ENCODE data around the gene CCDC6. TPM values are rescaled to one million over a fixed set of nuclear protein-coding genes. Genes with fewer than 3 reads are reported as not detected.
A peak's percentile ranks its signal among the peaks of the same experiment; 100 is the strongest.

Gene CCDC6
- total and polyA plus RNA-seq, 12 donors: 4.4 to 22.8 (median 17.0) TPM

DNA sequence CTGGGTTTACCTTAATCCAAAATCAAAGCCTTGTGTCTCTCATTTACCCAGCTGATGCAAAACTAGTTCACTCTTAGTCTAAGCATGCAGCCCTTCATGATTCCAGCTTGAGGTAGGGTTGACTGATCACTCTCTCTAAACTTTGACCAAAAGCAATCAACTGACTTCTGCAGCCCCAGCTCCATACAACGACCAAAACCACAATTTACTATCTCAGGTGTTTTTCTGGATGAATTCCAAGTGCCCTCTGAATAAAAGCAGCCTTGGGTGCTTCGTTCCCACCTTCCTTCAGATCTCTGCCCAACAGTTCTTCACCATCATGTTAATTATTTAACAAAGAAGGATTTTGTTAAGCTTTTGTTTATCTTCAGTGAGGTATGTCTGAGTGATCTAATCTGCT, 62.6 kb downstream of the CCDC6 start:
- H3K36me3 ChIP-seq: peaks cover 0 to 40% (median 0%) of the 10 kb centered on the region in 9 donors
- TF ChIP-seq, protein P1, sequence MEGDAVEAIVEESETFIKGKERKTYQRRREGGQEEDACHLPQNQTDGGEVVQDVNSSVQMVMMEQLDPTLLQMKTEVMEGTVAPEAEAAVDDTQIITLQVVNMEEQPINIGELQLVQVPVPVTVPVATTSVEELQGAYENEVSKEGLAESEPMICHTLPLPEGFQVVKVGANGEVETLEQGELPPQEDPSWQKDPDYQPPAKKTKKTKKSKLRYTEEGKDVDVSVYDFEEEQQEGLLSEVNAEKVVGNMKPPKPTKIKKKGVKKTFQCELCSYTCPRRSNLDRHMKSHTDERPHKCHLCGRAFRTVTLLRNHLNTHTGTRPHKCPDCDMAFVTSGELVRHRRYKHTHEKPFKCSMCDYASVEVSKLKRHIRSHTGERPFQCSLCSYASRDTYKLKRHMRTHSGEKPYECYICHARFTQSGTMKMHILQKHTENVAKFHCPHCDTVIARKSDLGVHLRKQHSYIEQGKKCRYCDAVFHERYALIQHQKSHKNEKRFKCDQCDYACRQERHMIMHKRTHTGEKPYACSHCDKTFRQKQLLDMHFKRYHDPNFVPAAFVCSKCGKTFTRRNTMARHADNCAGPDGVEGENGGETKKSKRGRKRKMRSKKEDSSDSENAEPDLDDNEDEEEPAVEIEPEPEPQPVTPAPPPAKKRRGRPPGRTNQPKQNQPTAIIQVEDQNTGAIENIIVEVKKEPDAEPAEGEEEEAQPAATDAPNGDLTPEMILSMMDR (IDR thresholded peaks at IDR 0.05): no peak
- no peaks in the 10 kb centered on the region for H3K27me3 ChIP-seq
- WGBS, 2 donors: 84 to 86% methylated on average over 2 of the region's 2 CpGs
- H3K4me3 ChIP-seq: no peak overlapping the region
- H3K27ac ChIP-seq: peak overlapping the region in 1 of 10 donors; percentile 7
- H3K9me3 ChIP-seq: no peaks in the 10 kb centered on the region
- H3K4me1 ChIP-seq: peaks cover 0 to 21% (median 6%) of the 10 kb centered on the region in 9 donors
- no peak for DNase-seq
- no peak for ATAC-seq
- intact Hi-C loops (cut with DNase I): no loop called here

DNA sequence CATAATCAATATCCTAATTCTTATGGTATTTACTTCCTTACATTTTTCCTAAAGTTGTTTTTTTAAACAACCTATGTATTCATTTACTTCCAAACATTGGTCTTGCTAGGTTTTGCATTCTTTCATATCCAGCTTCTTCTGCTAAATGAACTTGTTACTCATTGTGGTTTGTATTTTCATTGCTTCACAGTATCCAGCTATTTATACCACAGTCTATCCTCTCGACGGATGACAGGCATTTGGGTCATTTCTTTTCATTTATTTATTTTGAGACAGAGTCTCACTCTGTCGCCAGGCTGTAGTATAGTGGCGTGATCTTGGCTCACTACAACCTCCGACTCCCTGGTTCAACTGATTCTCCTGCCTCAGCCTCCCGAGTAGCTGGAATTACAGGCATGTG, 66.8 kb downstream of the CCDC6 start:
- Histone ChIP-seq H3K27me3 (no peaks in the 10 kb centered on the region), H3K9me3 (no peaks in the 10 kb centered on the region), H3K4me3 (no peak overlapping the region), H3K4me1 (peaks cover 0 to 25% (median 7%) of the 10 kb centered on the region in 9 donors), H3K27ac (no peak overlapping the region), H3K36me3 (peaks cover 0 to 21% (median 0%) of the 10 kb centered on the region in 9 donors)
- ATAC-seq: no peak
- 77% methylated on average over 6 of the region's 6 CpGs for WGBS, 2 donors
- TF ChIP-seq, protein P1 (IDR thresholded peaks at IDR 0.05): no peak
- DNase-seq: no peak
- intact Hi-C loops (cut with DNase I): no loop called here

DNA sequence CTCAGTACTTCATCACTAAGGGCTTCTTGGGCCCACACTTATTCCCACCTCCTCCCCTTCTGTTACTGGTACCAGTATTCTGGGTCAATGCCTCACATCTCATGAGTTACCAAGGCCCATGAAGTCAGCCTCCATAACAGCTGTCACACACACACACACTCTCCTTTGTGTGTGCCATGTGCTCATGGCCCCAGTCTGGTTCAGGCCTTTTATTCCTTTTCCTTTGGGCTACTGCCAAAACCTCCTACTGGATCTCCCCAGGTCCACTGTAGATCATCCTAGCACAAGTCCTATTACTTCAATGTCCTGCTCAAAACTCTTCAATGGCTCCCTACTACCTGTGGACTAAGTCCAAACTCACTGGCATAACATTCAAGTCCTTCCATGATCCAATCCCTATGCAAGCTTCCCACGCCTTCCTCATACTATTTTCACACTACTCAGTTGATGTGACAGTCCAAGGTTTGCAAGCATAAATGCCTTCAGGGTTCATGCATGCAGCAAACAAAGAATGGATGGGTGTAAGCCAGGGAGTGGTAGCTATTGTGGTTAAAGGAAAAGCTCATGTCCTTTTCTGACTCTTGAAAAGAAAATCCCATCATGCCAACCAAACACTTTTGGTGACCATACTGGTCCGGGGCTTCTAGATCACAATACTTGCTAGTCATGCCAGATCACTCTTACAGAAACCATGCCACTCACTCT, 68.1 kb downstream of the CCDC6 start:
- peaks cover 0 to 20% (median 0%) of the 10 kb centered on the region in 9 donors for H3K36me3 ChIP-seq
- no peak overlapping the region for H3K4me3 ChIP-seq
- WGBS, 2 donors: 97 to 100% methylated on average over 2 of the region's 2 CpGs
- TF ChIP-seq, protein P1 (IDR thresholded peaks at IDR 0.05): no peak
- DNase-seq: no peak
- intact Hi-C loops (cut with DNase I): no loop called here
- no peaks in the 10 kb centered on the region for H3K9me3 ChIP-seq
- H3K27me3 ChIP-seq: no peaks in the 10 kb centered on the region
- ATAC-seq: no peak
- H3K27ac ChIP-seq: no peak overlapping the region
- peaks cover 0 to 24% (median 6%) of the 10 kb centered on the region in 9 donors for H3K4me1 ChIP-seq

DNA sequence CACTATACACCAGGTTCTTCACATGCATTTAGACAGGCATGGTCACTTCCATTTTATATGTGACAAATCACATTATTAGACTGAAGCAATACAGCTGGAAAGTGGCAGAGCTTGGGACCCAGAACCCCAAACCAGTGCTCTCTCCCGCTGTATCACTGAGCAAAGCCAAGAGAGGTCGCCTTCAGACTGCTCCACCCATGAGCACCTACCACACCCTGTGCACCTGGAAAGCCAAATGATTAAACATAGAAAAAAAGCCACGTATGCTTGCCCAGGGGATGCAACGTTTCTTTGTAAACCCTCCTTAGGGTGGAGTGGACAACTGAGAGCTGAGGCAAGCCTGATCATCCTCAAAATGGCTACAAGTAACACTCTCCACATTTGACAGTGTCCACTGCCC, 72.5 kb downstream of the CCDC6 start:
- Histone ChIP-seq H3K27me3 (no peaks in the 10 kb centered on the region), H3K36me3 (peaks cover 0 to 26% (median 9%) of the 10 kb centered on the region in 9 donors), H3K27ac (no peak overlapping the region), H3K9me3 (no peaks in the 10 kb centered on the region), H3K4me1 (peaks cover 0 to 28% (median 5%) of the 10 kb centered on the region in 9 donors), H3K4me3 (no peak overlapping the region)
- ATAC-seq (peak in 1 of 8 donors; percentile 16), DNase-seq (no peak)
- TF ChIP-seq, protein P1 (IDR thresholded peaks at IDR 0.05): no peak
- intact Hi-C loops (cut with DNase I): loop anchor here in 5 of 10 donors (5.0 kb wide), 4 partner anchors 68 to 597 kb away; partner anchors contain the start of gene CCDC6 (in 1 of the 5)
- 79 to 81% methylated on average over 4 of the region's 4 CpGs for WGBS, 2 donors
